ENCODE data around the gene CPXM2. TPM values are rescaled to one million over a fixed set of nuclear protein-coding genes. Genes with fewer than 3 reads are reported as not detected.

The CPXM2 gene
- 1 to 10 TPM; 1.4 to 1.9 TPM for total RNA-seq
- polyA plus RNA-seq (2013, experiment 1 of 2), result 1.1 TPM
- 0.91 TPM for polyA plus RNA-seq (2013, experiment 2 of 2)
- long read RNA-seq, experiment 1, result 0 reads
- long read RNA-seq, experiment 2, partial matches to known transcripts, result 0 of 4 reads
- long read RNA-seq, experiment 2, other reads (novel, unspliced or antisense), result 2 of 4 reads
- long read RNA-seq, experiment 3, partial matches to known transcripts, result 0 of 4 reads
- long read RNA-seq, experiment 3, other reads (novel, unspliced or antisense), result 3 of 4 reads
- long read RNA-seq, experiment 4, partial matches to known transcripts, result 0 of 1 reads
- long read RNA-seq, experiment 4, other reads (novel, unspliced or antisense), result 1 of 1 reads

DNA sequence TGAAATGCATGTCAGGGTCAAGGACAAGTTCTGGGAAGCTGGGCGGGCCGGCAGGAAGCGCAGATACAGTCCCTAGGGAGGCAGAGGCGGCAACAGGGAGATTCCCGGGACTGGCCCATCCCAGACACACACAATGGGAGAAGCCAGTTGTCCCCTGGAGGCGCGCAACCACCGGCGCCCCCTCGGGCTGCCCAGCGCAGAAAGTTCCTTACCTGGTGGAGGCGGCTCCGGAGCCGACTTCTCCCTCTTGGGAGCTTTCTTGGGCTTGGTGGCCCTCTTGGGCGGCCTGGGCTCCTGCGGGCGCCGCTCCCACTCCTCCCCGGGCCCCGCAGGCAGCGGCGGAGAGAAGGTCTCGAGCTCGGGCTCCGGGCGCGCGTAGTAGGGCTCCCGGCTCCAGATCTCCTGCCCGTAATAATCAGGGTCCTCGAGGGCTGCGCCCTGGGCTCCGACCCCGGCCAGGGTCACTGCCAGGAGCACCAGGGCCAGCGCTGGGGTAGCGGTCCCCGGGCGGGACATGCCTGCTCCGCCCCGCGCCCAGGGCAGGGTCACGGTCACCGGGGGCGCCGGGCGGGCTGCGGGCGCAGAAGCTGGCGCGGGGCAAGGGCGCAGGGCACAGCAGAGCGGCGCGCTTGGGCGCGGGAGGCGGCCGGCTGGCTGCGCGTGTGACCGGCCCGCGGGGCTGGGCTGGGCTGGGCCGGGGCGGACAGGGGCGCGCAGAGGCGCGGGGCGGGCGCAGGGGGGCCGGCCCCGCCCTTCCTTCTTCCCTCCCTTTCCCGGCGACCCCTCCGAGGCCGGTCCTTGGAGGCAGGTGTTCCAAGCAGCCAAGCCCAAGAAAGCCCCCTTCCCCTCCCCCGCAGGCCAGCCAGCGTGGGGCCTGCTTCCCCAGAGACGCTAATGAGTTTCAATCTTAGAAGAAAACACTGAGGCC is at the start of gene CPXM2:
TSS of gene CPXM2 (minus strand) at position 664 of the 928 bp plus-strand sequence. CDS start at position 516, 148 bp downstream.
- Histone ChIP-seq H3K9ac (ENCODE audit: extremely low read depth, low read length, poor library complexity, severe bottlenecking) (no peak within 1 kb of the TSS), H3K27ac (ENCODE audit: low read depth, low read length) (no peak within 1 kb of the TSS), H3K4me1 (ENCODE audit: control insufficient read depth, insufficient read depth, low read length) (no peaks in the 10 kb centered on the region), H3K36me3 (ENCODE audit: control insufficient read depth, insufficient read depth, low read length) (no peaks in the 10 kb centered on the region), H3K4me3 (ENCODE audit: low read length) (peak within 1 kb of the TSS; percentile 70), H3K9me3 (ENCODE audit: control insufficient read depth, low read length) (no peaks in the 10 kb centered on the region), H3K27me3 (ENCODE audit: control insufficient read depth, insufficient read depth, low read length, poor library complexity, severe bottlenecking) (peaks cover 33% of the 10 kb centered on the region)
- Mint-ChIP-seq H3K4me3 (peak within 1 kb of the TSS; percentile 48), H3K9me3 (no peaks in the 10 kb centered on the region), H3K4me1 (peaks cover 2% of the 10 kb centered on the region), H3K27me3 (ENCODE audit: insufficient read depth) (peaks cover 46% of the 10 kb centered on the region), H3K36me3 (ENCODE audit: low read depth) (no peaks in the 10 kb centered on the region), H3K27ac (no peak within 1 kb of the TSS)
- 5 to 6% methylated on average over 22 to 80 of the region's 80 CpGs for WGBS, 2 experiments (ENCODE audit: insufficient coverage in 1 of 2, insufficient read length in 1 of 2)
- DNase-seq, result peak; percentile 88
- TF ChIP-seq, protein P1, sequence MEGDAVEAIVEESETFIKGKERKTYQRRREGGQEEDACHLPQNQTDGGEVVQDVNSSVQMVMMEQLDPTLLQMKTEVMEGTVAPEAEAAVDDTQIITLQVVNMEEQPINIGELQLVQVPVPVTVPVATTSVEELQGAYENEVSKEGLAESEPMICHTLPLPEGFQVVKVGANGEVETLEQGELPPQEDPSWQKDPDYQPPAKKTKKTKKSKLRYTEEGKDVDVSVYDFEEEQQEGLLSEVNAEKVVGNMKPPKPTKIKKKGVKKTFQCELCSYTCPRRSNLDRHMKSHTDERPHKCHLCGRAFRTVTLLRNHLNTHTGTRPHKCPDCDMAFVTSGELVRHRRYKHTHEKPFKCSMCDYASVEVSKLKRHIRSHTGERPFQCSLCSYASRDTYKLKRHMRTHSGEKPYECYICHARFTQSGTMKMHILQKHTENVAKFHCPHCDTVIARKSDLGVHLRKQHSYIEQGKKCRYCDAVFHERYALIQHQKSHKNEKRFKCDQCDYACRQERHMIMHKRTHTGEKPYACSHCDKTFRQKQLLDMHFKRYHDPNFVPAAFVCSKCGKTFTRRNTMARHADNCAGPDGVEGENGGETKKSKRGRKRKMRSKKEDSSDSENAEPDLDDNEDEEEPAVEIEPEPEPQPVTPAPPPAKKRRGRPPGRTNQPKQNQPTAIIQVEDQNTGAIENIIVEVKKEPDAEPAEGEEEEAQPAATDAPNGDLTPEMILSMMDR (conservative IDR thresholded peaks at IDR 0.05), result peak; percentile 55

DNA sequence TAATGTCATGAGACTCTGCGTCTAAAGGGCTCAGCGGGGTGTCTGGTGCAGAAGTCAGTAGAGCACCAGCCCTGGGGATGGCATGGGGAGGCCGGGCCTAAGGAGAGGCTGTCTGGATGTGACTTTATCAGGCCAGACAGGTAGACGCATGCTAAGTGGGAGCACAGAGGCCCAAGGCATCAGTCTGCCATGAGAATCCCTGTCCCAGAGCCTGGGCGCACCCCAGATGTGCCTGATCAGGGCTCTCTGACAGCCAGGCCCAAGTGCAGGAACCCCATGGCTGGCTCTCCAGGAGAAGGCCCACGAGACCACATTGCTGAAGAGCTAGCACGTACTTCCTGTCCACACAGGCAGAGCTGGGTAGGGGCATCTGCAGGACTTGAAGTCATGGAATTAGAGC is 48.0 kb upstream of the CPXM2 start:
- TF ChIP-seq, protein P1 (conservative IDR thresholded peaks at IDR 0.05), result no peak
- no peak overlapping the region for H3K9ac ChIP-seq (ENCODE audit: extremely low read depth, low read length, poor library complexity, severe bottlenecking)
- no peaks in the 10 kb centered on the region for H3K9me3 ChIP-seq (ENCODE audit: control insufficient read depth, low read length)
- H3K36me3 ChIP-seq (ENCODE audit: control insufficient read depth, insufficient read depth, low read length), result no peaks in the 10 kb centered on the region
- H3K27me3 Mint-ChIP-seq (ENCODE audit: insufficient read depth), result peaks cover 3% of the 10 kb centered on the region
- peaks cover 1% of the 10 kb centered on the region for H3K9me3 Mint-ChIP-seq
- H3K4me3 ChIP-seq (ENCODE audit: low read length), result no peak overlapping the region
- no peaks in the 10 kb centered on the region for H3K27me3 ChIP-seq (ENCODE audit: control insufficient read depth, insufficient read depth, low read length, poor library complexity, severe bottlenecking)
- H3K4me1 ChIP-seq (ENCODE audit: control insufficient read depth, insufficient read depth, low read length), result peaks cover 5% of the 10 kb centered on the region
- H3K27ac ChIP-seq (ENCODE audit: low read depth, low read length), result no peak overlapping the region
- no peaks in the 10 kb centered on the region for H3K36me3 Mint-ChIP-seq (ENCODE audit: low read depth)
- no peak overlapping the region for H3K27ac Mint-ChIP-seq
- peaks cover 25% of the 10 kb centered on the region for H3K4me1 Mint-ChIP-seq
- H3K4me3 Mint-ChIP-seq, result no peak overlapping the region
- 93 to 98% methylated on average over 5 to 7 of the region's 7 CpGs for WGBS, 2 experiments (ENCODE audit: insufficient coverage in 1 of 2, insufficient read length in 1 of 2)
- no peak for DNase-seq

DNA sequence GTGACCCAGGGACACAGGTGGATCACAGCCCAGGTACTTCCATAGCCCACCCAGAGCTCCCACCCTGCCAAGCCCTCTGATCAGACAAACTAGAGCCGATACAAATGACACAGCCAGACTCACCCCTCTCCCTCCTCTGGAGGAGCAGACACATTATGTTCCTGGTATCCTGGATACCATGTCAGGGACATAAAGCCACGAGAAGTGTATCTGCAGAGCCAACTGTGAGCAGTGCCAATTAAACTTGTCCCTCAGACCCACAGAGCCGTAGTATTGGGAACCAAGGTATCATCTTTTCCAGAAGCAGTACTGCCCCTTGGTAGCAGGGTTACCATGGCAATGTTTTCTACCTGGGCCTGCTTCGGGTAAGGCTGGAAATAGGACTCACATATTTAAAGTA is 47.3 kb upstream of the CPXM2 start:
- Histone ChIP-seq H3K9ac (ENCODE audit: extremely low read depth, low read length, poor library complexity, severe bottlenecking) (no peak overlapping the region), H3K9me3 (ENCODE audit: control insufficient read depth, low read length) (no peaks in the 10 kb centered on the region), H3K27ac (ENCODE audit: low read depth, low read length) (no peak overlapping the region), H3K36me3 (ENCODE audit: control insufficient read depth, insufficient read depth, low read length) (no peaks in the 10 kb centered on the region), H3K4me1 (ENCODE audit: control insufficient read depth, insufficient read depth, low read length) (peaks cover 5% of the 10 kb centered on the region), H3K27me3 (ENCODE audit: control insufficient read depth, insufficient read depth, low read length, poor library complexity, severe bottlenecking) (no peaks in the 10 kb centered on the region), H3K4me3 (ENCODE audit: low read length) (no peak overlapping the region)
- TF ChIP-seq, protein P1 (conservative IDR thresholded peaks at IDR 0.05), result no peak
- Mint-ChIP-seq H3K4me3 (no peak overlapping the region), H3K27me3 (ENCODE audit: insufficient read depth) (peaks cover 3% of the 10 kb centered on the region), H3K4me1 (peaks cover 25% of the 10 kb centered on the region), H3K27ac (no peak overlapping the region), H3K9me3 (peaks cover 1% of the 10 kb centered on the region), H3K36me3 (ENCODE audit: low read depth) (no peaks in the 10 kb centered on the region)
- WGBS, 2 experiments (ENCODE audit: insufficient coverage in 1 of 2, insufficient read length in 1 of 2), result 89 to 90% methylated on average over 3 to 4 of the region's 4 CpGs
- DNase-seq, result no peak

Measured in endodermal cell (in vitro differentiated cells).